Measurements from ENCODE around the gene OTUB2.

The OTUB2 gene

GRCh38 chr14:94043111-94043755 lies 17.1 kb downstream of the OTUB2 start:
- H3K36me3 ChIP-seq (ENCODE audit: insufficient read depth, low read length): peaks cover 3% of the 10 kb centered on the region; the same call in 1 of the 2 replicates
- H3K27me3 ChIP-seq (ENCODE audit: insufficient read depth, low read length): no peaks in the 10 kb centered on the region
- no peaks in the 10 kb centered on the region for H3K79me2 ChIP-seq (ENCODE audit: control insufficient read depth, insufficient read depth, low read length, unreplicated experiment)
- peaks cover 15% of the 10 kb centered on the region for H3K4me1 ChIP-seq (ENCODE audit: control insufficient read depth, insufficient read depth, low read length, unreplicated experiment)
- no peak overlapping the region for H2AFZ ChIP-seq (ENCODE audit: low read length, unreplicated experiment)
- H3K4me3 ChIP-seq (ENCODE audit: low read depth, low read length): no peak overlapping the region
- H3K27ac ChIP-seq (ENCODE audit: low read depth, low read length): no peak overlapping the region

DNA sequence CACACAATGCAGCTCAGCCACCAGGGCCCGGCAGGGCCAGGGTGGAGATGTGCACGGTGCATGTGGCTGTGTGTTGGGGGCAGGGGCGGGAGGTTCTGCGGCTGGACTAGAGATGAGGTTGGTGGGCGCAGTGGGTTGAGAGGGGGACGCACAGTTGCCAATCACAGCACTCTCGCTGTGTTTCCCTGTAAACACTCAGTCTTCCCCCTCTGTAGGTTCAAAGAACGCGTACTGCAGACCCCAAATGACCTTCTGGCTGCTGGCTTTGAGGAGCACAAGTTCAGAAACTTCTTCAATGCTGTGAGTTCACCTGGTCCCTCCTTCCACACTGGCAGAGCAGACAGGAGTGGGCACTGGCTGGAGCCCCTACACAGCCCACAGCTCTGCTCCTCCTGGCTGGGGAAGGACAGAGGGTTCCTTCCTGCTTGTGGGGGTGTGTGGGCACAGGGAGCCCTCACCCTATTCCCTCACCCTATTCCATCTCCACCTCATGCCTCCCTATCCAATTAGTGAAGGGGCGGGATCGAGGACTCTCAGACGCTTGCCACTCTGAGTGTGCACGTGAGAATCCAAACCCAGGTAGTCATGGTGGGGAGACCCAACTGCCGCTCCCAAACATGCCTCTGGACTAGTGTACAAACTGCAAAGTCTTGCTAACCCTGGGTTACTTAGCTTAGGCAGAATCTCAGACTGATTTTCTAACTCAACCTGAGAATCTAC lies 17.8 kb downstream of the OTUB2 start:
- peaks cover 8% of the 10 kb centered on the region; the same call in 1 of the 2 replicates for H3K36me3 ChIP-seq (ENCODE audit: insufficient read depth, low read length)
- H3K4me1 ChIP-seq (ENCODE audit: control insufficient read depth, insufficient read depth, low read length, unreplicated experiment): peaks cover 15% of the 10 kb centered on the region

DNA sequence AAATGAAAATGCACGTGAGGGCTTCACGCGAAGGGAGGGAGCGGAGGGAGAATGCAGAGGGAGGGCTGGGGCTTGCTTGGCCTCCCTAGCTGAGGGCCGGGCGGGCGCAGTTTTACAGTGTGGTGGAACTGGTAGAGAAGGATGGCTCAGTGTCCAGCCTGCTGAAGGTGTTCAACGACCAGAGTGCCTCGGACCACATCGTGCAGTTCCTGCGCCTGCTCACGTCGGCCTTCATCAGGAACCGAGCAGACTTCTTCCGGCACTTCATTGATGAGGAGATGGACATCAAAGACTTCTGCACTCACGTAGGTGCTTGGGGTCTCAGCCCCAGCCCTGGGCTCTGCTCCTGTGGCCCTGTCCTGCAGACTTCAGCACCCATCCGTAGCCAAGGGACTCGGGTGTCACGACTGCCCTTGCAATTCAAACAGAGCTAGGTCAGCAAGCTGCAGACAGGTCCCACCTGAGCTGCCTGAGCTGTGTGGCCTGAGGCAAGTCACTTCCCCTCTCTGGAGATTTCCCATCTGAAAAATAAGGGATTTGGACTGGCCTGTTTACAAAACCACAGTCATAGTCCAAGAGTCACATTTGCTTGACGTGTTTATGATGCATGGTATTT lies 18.4 kb downstream of the OTUB2 start:
- Histone ChIP-seq H3K4me1 (ENCODE audit: control insufficient read depth, insufficient read depth, low read length, unreplicated experiment) (peaks cover 15% of the 10 kb centered on the region), H3K27ac (ENCODE audit: low read depth, low read length) (no peak overlapping the region), H3K4me3 (ENCODE audit: low read depth, low read length) (no peak overlapping the region), H3K36me3 (ENCODE audit: insufficient read depth, low read length) (peaks cover 13% of the 10 kb centered on the region; the same call in 1 of the 2 replicates), H3K27me3 (ENCODE audit: insufficient read depth, low read length) (no peaks in the 10 kb centered on the region), H3K79me2 (ENCODE audit: control insufficient read depth, insufficient read depth, low read length, unreplicated experiment) (no peaks in the 10 kb centered on the region), H2AFZ (ENCODE audit: low read length, unreplicated experiment) (no peak overlapping the region)

More for the DNA sequence above, 17.8 kb downstream of the OTUB2 start:
- Histone ChIP-seq H3K27me3 (ENCODE audit: insufficient read depth, low read length) (no peaks in the 10 kb centered on the region), H3K27ac (ENCODE audit: low read depth, low read length) (no peak overlapping the region), H2AFZ (ENCODE audit: low read length, unreplicated experiment) (no peak overlapping the region), H3K4me3 (ENCODE audit: low read depth, low read length) (no peak overlapping the region), H3K79me2 (ENCODE audit: control insufficient read depth, insufficient read depth, low read length, unreplicated experiment) (no peaks in the 10 kb centered on the region)

- no peak overlapping the region for H3K4me3 ChIP-seq (ENCODE audit: low read depth, low read length)
- peaks cover 15% of the 10 kb centered on the region for H3K4me1 ChIP-seq (ENCODE audit: control insufficient read depth, insufficient read depth, low read length, unreplicated experiment)
- H2AFZ ChIP-seq (ENCODE audit: low read length, unreplicated experiment): no peak overlapping the region
- peaks cover 17% of the 10 kb centered on the region for H3K36me3 ChIP-seq (ENCODE audit: insufficient read depth, low read length)
- no peaks in the 10 kb centered on the region for H3K79me2 ChIP-seq (ENCODE audit: control insufficient read depth, insufficient read depth, low read length, unreplicated experiment)
- H3K27me3 ChIP-seq (ENCODE audit: insufficient read depth, low read length): no peaks in the 10 kb centered on the region
- H3K27ac ChIP-seq (ENCODE audit: low read depth, low read length): no peak overlapping the region
Observed at GRCh38 chr14:94045101-94045500, 19.0 kb downstream of the OTUB2 start.

DNA sequence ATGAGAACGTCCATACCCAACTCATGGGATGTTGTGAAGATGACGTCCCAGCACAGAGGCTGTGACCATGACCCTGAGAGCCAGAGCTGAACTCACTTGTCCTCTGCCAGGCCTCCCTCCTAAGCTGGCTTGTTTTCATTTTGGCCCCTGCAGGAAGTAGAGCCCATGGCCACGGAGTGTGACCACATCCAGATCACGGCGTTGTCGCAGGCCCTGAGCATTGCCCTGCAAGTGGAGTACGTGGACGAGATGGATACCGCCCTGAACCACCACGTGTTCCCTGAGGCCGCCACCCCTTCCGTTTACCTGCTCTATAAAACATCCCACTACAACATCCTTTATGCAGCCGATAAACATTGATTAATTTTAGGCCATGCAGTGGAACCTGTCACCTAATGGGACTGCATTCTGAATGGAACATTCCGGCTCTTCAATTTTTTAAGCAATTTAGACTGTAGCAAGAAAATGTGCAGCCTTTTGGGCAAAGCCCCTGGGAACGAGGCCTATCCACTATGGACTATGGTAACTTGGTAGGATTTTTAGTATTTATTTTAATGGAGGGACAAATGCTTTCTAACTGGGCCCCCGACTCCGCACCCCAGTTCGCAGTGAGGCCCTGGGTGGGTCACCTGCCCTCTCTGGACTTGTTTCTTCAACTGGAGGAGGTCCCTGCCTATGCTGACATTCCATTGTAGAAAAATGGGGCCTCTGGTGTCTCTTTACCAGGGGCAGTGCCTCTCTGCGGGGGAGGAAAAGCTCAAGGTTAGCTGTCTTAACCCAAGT lies 19.6 kb downstream of the OTUB2 start:
- Histone ChIP-seq H3K79me2 (ENCODE audit: control insufficient read depth, insufficient read depth, low read length, unreplicated experiment) (no peaks in the 10 kb centered on the region), H3K27me3 (ENCODE audit: insufficient read depth, low read length) (no peaks in the 10 kb centered on the region), H3K4me1 (ENCODE audit: control insufficient read depth, insufficient read depth, low read length, unreplicated experiment) (peaks cover 15% of the 10 kb centered on the region), H2AFZ (ENCODE audit: low read length, unreplicated experiment) (no peak overlapping the region), H3K4me3 (ENCODE audit: low read depth, low read length) (no peak overlapping the region), H3K36me3 (ENCODE audit: insufficient read depth, low read length) (peaks cover 23% of the 10 kb centered on the region), H3K27ac (ENCODE audit: low read depth, low read length) (no peak overlapping the region)

GRCh38 chr14:94046696-94047250 lies 20.6 kb downstream of the OTUB2 start:
- Histone ChIP-seq H3K4me3 (ENCODE audit: low read depth, low read length) (no peak overlapping the region), H3K27ac (ENCODE audit: low read depth, low read length) (no peak overlapping the region), H3K36me3 (ENCODE audit: insufficient read depth, low read length) (peaks cover 28% of the 10 kb centered on the region), H2AFZ (ENCODE audit: low read length, unreplicated experiment) (no peak overlapping the region), H3K4me1 (ENCODE audit: control insufficient read depth, insufficient read depth, low read length, unreplicated experiment) (peaks cover 11% of the 10 kb centered on the region), H3K79me2 (ENCODE audit: control insufficient read depth, insufficient read depth, low read length, unreplicated experiment) (no peaks in the 10 kb centered on the region), H3K27me3 (ENCODE audit: insufficient read depth, low read length) (no peaks in the 10 kb centered on the region)

- Histone ChIP-seq H3K4me3 (ENCODE audit: low read depth, low read length) (no peak overlapping the region), H3K79me2 (ENCODE audit: control insufficient read depth, insufficient read depth, low read length, unreplicated experiment) (no peaks in the 10 kb centered on the region), H3K27me3 (ENCODE audit: insufficient read depth, low read length) (no peaks in the 10 kb centered on the region), H3K27ac (ENCODE audit: low read depth, low read length) (no peak overlapping the region), H3K36me3 (ENCODE audit: insufficient read depth, low read length) (peaks cover 35% of the 10 kb centered on the region), H3K4me1 (ENCODE audit: control insufficient read depth, insufficient read depth, low read length, unreplicated experiment) (peaks cover 9% of the 10 kb centered on the region), H2AFZ (ENCODE audit: low read length, unreplicated experiment) (no peak overlapping the region)
Observed at GRCh38 chr14:94047581-94047980, 21.4 kb downstream of the OTUB2 start.

- Histone ChIP-seq H3K36me3 (ENCODE audit: insufficient read depth, low read length) (peaks cover 41% of the 10 kb centered on the region), H3K4me1 (ENCODE audit: control insufficient read depth, insufficient read depth, low read length, unreplicated experiment) (no peaks in the 10 kb centered on the region), H3K4me3 (ENCODE audit: low read depth, low read length) (no peak overlapping the region), H2AFZ (ENCODE audit: low read length, unreplicated experiment) (no peak overlapping the region), H3K27me3 (ENCODE audit: insufficient read depth, low read length) (no peaks in the 10 kb centered on the region), H3K27ac (ENCODE audit: low read depth, low read length) (no peak overlapping the region), H3K79me2 (ENCODE audit: control insufficient read depth, insufficient read depth, low read length, unreplicated experiment) (no peaks in the 10 kb centered on the region)
Observed at GRCh38 chr14:94048691-94049624, 22.8 kb downstream of the OTUB2 start.

DNA sequence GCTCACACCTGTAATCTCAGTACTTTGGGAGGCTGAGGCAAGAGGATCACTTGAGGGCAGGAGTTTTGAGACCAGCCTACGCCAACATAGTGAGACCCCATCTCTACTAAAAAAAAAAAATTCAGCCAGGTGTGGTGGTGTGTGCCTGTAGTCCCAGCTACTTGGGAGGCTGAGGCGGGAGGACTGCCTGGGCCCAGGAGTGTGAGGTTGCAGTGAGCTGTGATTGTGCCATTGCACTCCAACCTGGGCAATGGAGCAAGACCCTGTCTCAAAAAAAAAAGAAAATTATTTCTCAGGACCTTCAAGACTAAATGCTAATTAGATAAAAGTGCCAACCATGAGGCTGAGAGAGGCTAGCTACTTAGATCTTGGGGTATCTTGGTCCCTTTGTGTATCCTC lies 23.5 kb downstream of the OTUB2 start:
- Histone ChIP-seq H2AFZ (ENCODE audit: low read length, unreplicated experiment) (no peak overlapping the region), H3K4me1 (ENCODE audit: control insufficient read depth, insufficient read depth, low read length, unreplicated experiment) (no peaks in the 10 kb centered on the region), H3K27ac (ENCODE audit: low read depth, low read length) (no peak overlapping the region), H3K27me3 (ENCODE audit: insufficient read depth, low read length) (no peaks in the 10 kb centered on the region), H3K4me3 (ENCODE audit: low read depth, low read length) (no peak overlapping the region), H3K79me2 (ENCODE audit: control insufficient read depth, insufficient read depth, low read length, unreplicated experiment) (no peaks in the 10 kb centered on the region), H3K36me3 (ENCODE audit: insufficient read depth, low read length) (peaks cover 48% of the 10 kb centered on the region)
